Activated T-cell treated with anti-CD3 and anti-CD28 coated beads for 4 hours (primary cell): ENCODE results near the gene JARID2.
"Not testable (repeated sequence)": the region's sequence is repeated elsewhere in the genome, so short reads cannot be mapped to it uniquely, and the experiment has no call there.

ENCODE experiments used
- DNase-seq: peaks from one replicate; pipeline ENCODE4 v3.0.0-alpha.2; 2020

Gene JARID2

DNA sequence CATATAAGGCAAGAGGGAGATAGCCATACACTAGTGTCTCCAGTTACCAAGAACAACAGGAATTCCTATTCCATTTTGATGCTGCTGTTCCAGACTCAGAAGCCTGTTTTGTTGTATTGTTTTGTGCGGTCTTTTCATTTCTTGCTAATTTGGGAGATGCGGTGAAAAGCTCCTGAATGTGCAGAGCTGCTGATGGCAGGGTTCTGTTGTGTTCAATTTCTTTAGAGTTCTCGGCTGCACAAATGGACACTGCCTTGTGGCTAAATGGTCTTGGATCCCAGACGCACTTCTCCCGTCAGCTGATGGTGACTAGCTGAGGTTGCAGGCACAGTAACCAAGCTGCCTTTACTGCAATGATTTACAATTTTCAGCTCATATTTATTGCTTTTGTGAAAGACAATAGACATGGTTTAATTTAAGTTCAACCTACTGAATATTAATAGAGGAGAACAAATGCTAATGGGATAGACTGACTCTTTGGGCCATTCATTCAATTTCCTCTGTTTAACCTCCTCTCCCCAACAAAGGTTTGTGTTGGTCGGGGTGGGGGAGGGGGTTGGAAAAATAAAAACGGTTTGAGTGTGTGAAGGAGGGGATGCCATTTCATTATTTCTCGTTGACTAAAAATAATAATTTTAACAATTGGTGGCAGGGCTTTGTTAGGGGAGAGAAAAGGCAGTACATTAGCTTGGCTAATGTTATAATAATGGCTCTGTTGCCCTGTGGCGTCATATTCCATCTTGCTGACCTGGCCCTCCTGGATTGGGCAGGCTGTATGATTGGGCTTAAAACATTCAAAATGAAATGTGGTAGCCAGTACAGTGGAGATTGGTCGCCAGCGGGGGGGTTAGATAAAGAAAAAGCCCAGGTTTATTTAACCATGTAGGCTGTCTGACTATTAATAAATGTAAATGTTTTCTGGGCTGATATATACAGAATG lies 159.5 kb downstream of the JARID2 start:
- no peak for DNase-seq

DNA sequence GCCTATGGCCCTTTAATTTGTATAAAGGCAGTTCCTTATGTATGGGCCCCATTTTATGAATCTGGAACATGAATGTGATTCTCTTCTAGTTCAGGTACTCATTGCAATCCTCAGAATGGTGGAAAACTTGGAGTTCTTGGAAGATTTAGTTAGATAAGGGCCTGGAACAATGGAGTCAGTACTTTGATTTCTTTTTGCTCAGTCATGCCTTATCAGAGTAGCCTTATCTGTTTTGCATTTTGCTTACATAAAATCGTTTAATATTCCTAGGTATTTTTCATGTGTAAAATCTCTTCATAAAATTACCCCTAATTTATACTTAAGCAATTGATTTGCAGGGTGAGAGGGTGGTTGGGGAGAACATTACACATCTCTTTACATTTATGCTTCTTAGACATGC lies 160.6 kb downstream of the JARID2 start:
- DNase-seq: no peak

GRCh38 chr6:15408008-15408407 lies 162.1 kb downstream of the JARID2 start:
- no peak for DNase-seq

- DNase-seq: no peak
Observed at GRCh38 chr6:15408758-15409157, 162.9 kb downstream of the JARID2 start.

GRCh38 chr6:15409301-15410125 lies 163.6 kb downstream of the JARID2 start:
- no peak for DNase-seq

DNA sequence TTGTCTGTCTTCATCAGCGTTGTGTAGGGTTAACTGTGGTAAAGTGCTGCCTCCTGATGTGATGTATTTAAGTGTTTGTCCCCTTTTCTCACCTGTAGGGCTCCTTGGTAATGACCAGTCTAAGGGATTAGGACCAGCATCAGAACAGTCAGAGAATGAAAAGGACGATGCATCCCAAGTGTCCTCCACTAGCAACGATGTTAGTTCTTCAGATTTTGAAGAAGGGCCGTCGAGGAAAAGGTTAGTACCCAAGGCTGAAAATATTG lies 164.2 kb downstream of the JARID2 start:
- DNase-seq: no peak

DNA sequence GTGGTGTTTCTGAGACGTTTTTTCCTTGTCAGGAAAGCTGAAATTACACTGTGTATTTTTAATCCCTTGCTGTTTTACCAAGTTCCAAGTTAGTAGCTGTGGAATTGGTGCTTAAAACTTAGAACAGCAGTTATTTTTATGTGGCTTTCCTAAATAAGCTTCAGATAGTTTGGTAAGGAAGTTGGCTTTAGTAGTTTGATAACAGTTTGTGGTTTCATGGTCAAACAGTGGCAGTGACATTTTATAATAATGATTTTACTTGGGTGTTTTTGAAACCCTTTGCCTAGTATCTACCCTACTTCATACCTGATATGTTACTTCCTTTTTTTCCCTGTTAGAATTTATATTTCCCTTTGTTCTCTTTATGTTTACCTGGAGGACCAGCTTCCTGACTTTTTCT lies 164.9 kb downstream of the JARID2 start:
- DNase-seq: no peak

DNA sequence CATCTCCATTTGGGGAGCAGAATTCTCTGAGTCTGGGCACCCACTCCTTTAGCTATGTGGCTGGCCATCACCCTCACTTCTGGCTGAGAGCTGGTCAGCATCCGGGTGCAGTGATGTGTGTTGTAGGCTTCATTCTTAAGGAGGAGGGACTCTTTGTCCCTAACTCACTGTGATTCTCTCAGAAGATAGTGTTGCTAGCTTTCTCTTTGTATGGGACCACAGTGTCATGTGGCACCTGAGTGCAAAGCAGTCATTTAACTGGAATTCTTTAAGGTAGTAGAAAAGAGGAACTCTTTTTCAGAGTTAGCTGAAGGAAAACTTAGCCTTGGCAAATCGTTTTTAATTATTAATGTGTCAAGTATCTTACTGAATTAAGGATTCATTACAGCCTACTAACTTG lies 165.9 kb downstream of the JARID2 start:
- DNase-seq: no peak

DNA sequence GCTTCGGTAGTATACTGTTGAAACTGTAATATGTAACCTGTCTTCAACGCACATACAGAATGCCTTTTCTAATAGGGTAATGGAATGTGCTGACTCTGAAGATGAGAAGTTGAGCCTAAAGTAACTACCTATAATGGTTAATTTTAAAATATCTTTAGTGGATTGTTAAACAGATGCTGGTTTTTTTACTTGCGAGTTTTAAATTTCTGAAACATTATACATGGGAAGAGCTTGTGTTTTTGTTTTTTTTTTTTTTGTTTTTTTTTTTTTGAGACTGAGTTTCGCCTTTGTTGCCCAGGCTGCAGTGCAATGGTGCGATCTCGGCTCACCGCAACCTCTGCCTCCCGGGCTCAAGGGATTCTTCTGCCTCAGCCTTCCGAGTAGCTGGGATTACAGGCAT lies 166.9 kb downstream of the JARID2 start:
- DNase-seq: no peak

GRCh38 chr6:15413466-15414234 lies 167.8 kb downstream of the JARID2 start:
- no peak for DNase-seq

DNA sequence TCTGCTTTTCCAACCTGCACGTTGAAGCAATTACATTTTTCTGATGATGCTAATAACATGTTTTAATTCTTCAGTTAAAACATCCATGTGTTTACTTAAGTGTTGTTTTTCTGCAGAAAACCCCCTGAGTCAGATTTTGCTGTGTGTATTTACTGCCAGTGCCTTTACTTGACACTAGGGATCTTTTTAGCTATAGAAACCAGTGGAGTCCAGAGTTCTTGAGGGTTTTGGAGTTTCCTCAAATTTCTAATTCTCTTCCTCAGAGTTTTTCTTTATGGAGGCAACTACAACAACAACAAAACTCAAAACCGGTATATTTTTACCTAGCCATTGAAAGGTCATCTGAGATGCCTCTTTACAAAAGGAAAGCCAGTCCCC lies 168.4 kb downstream of the JARID2 start:
- no peak for DNase-seq

DNA sequence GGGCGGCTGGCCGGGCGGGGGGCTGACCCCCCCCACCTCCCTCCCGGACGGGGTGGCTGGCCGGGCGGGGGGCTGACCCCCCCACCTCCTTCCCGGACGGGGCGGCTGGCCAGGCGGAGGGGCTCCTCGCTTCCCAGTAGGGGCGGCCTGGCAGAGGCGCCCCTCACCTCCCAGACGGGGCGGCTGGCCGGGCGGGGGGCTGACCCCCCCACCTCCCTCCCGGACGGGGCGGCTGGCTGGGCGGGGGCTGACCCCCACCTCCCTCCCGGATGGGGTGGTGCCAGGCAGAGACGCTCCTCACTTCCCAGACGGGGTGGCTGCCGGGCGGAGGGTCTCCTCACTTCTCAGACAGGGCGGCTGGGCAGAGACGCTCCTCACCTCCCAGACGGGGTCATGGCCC lies 169.8 kb downstream of the JARID2 start:
- not testable (repeated sequence) for DNase-seq

DNA sequence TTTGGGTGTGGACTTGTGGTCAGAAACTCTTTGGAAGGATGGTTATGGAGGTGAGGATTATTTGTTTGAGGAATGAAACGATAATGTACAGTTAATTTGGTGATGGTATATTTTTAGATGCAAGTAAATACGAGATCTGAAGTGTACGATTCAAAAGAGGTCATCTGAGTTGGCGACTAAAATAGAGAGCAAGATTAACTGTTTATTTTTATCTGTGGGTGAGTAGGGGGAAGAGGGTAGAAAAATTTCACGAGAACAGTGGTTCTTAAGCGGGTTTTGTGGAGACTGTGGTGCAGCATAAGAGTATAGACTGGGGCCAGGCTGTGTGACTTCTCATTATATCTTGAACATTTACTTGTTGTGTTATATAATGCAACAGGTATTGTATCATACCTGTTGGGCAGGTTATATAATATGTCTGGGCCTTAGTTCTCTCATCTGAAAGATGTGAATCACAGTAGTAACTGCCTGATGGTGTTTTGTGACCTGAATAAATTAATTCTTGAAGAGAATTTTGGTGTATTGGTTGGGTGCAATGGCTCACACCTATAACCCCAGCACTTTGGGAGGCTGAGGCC lies 171.2 kb downstream of the JARID2 start:
- DNase-seq: no peak

DNA sequence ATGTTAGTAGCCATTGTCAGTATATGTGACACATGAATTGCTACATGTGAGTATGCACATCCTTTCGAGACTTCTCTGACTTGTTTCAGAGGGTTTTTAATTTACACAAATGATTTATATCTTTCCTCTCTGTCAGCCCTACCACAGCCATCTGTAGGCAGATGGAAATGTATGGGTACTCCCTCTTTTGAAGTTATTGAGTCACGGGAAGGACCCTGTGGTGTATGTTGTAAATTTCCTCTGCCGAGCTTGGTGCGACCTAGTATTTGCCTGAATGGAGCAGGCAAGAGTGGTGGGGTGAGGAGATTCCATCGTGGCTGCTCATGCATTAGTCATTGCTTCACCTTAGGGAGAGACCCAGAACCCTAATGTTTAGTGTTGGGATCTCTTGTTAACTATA lies 171.9 kb downstream of the JARID2 start:
- DNase-seq: no peak

- no peak for DNase-seq
Observed at GRCh38 chr6:15419493-15419892, 173.6 kb downstream of the JARID2 start.

DNA sequence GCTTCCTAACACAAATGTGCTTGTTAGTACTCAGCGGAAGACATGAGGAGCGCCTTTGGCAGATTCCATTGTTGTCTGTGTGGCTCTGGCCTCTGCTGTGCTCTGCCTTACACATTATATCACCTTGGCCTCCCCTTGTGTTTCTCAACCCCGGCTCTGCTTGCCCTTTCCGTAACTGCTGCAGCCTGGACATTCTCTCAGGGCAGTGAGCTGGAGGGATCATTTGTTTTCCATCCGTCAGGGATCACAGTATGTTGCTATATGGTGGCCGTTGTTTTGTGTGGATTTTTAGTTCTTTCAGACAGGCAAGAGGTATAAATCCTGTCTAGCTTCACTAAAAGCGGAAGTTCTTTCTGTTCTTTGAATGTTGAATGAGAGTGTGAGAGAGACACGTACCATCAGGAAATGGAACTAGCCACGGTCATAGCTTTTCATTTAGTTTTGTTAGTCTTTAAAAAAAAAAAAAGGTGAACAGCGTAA lies 175.1 kb downstream of the JARID2 start:
- no peak for DNase-seq

- DNase-seq: no peak
Observed at GRCh38 chr6:15421945-15422733, 176.3 kb downstream of the JARID2 start.

DNA sequence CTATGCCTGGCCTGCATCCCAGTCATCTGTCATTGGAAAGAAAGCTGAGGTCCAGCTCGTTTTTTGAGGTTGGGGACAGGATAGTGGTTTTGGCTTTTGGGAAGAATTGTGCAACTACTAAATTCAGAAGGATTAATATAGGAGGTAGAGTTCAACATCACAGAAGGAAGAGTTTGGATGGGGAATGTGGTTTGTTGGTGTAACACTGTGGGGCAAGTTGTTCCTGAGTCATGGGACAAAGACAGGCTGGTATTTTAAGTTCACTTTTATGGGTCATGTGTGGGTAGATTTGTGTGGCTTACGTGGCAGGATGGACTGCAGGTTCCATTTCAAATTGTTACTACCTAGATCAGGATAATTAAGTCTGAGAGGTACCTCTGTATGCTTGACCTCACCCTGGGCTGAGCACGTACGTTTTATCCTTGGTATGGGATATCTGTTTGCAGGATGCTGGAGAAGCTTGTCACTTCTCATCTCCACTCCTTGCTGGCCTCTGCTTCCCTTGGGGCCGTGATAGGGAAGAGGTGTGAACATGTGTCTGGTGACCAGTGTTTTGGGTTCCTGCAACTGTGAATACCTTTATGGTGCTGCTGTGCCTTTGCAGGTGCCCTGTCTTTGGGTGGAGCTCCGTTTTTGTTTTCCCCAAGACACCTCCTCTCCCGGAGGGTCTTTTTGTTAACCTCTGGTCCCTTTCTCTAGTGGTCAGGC lies 177.6 kb downstream of the JARID2 start:
- no peak for DNase-seq

- no peak for DNase-seq
Observed at GRCh38 chr6:15425947-15426346, 180.1 kb downstream of the JARID2 start.

DNA sequence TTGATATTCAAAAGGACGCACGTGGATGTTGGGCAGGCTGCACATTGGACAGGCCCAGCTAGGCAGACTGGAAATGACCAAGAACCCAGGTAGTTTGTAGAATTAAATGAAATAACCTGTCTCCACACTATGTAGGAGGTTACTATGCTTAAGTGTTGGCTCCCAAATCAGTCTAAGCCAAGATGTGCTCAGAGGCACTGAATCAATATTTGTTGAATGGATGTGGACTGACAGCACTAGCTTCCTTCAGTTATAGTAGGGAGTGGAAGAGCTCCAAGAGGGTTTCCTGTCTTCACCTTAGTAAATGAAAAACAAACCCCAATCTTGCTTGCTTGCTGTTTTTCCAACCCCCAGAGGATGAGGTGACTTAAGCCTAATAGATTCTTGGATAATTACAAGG lies 180.5 kb downstream of the JARID2 start:
- no peak for DNase-seq

DNA sequence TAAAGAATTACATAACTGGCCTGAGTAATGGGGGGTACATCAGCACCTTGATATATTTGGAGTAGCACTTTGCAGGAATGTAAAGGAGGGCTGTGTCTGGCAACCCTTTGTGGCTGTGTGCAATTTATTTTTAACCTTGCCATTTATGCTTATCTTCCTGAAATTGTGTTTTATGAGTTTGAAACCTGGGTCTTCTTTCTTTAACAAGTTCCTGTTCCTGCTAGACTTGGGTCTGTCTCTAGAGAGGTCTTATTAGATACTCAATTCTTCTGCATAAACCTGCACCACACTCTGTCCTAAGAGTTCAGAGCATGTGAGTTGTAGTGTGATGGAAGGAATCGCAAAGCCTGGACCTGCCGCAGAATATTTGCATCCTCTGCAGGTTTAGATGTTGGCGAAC lies 181.0 kb downstream of the JARID2 start:
- DNase-seq: no peak
